HTR-8/SVneo (cell line): ENCODE measurements around the gene EP300.
"Not testable (repeated sequence)": the region's sequence is repeated elsewhere in the genome, so short reads cannot be mapped to it uniquely, and the experiment has no call there.

Experiments used
- DNase-seq: peaks from one replicate; pipeline ENCODE4 v3.0.0; 2011; ENCODE audit warnings: low spot score, mixed read lengths; ENCODE audit not compliant: insufficient read length
- FAIRE-seq: peaks from 2 replicates; lab custom pipeline; 2011; peaks lifted over from hg19 to GRCh38; lab: Jason Lieb, UNC

The EP300 gene

DNA sequence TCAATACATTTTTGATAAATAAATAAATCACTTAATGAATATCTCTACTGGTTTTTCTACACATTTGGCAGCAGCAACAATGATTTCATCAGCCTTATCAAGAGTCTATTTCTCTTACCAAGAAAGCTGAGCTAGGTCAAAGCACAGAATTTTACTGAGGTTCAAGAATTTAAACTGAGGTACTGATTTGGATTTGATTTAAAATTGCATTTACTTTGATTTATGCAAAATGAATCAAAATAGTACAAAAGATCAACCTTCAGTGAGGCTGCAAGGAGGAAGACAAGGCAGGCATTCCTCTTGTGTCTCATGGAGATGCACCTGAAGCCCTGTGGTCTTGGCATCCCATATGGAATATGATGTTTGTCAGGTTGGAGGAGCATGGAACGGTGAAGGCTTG lies 15.5 kb upstream of the EP300 start:
- FAIRE-seq = no peak
- no peak for DNase-seq

DNA sequence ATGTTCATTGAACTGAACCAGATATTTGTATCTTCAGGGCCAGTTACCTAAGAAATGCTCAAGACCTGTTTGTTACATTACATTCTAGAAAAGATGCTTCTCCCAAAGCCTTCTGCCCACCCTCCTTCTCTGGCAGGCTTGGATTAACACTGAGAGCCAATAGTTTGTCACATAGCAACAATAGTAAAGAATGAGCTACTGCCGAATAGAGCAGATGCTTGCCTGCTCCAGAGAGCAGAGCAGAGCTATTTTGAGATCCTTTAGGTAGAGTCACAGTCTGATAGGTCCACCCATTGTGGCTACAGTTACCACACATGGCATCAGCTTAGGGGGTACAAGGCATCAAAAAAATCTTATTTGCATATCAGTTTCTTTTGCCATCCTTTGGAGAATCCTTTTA lies 13.5 kb upstream of the EP300 start:
- no peak for DNase-seq
- no peak for FAIRE-seq

DNA sequence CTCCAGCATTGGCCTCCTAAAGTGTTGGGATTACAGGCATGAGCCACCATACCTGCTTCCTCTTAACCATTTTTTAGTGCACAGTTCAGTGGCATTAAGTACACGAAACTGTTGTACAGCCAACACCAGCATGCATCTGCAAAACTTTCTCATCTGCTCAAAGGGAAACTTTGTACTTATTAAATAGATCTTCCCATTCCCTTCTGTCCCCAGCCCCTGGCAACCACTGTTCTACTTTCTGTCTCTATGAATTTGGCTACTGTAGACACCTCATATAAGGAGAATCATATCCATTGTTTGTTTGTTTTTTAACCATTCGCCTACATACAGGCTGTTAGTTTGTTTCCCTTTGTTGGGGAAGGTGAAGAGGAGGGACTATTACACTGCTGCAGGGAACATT lies 6.5 kb upstream of the EP300 start:
- DNase-seq (no peak), FAIRE-seq (no peak)

DNA sequence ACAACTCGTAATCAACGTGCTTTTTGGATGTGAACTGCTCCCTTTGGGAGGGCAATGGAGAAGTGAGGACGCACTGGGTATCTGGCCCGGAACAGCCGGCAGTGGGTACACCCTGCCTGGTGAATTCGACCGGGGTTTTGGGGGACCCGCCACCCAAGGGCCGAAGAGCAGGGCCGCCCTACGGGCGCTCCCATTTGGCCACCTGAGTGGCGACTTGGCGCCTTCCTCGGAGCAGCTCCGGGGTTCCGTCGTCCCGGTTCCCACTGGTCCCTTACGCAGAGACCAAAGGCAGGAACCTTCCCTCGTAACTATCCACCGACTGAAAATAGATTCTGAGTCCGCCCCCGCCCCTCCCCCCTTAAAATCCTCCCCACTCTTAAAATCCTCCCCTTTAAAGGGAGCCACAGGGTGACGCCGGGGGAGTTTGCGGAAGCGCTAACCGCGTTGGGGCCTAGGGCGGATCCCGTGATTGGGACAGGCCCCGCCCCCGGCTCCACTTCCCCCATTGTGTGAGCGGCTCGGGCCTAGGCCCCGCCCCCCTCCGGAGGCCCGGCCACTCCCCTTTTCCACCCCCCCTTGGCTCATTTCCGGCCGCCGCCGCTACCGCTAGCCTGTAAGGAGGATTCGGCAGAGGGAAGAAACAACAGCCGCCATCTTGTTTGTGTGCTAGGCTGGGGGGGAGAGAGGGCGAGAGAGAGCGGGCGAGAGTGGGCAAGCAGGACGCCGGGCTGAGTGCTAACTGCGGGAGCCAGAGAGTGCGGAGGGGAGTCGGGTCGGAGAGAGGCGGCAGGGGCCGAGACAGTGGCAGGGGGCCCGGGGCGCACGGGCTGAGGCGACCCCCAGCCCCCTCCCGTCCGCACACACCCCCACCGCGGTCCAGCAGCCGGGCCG lies 1.0 kb upstream of the EP300 start:
- FAIRE-seq (peak; percentile 40), DNase-seq (peak; percentile 91)

DNA sequence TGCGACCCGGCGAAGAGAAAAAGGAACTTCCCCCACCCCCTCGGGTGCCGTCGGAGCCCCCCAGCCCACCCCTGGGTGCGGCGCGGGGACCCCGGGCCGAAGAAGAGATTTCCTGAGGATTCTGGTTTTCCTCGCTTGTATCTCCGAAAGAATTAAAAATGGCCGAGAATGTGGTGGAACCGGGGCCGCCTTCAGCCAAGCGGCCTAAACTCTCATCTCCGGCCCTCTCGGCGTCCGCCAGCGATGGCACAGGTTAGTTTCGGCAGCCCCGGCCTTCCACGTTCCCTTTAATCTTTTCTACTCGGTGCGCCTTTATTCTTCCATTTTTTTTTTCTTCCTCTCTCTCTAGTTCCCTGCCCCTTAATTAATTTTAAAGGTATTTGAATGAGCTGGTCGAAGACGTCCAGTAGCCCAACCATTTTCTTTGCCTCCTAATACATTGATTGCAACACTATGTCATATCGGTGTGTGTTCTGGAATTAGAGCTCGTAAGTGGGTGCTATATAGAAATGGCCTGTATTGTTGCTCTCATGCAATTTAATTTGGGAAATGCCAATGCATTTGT lies 537 bp downstream of the EP300 start:
- FAIRE-seq (no peak), DNase-seq (no peak)

DNA sequence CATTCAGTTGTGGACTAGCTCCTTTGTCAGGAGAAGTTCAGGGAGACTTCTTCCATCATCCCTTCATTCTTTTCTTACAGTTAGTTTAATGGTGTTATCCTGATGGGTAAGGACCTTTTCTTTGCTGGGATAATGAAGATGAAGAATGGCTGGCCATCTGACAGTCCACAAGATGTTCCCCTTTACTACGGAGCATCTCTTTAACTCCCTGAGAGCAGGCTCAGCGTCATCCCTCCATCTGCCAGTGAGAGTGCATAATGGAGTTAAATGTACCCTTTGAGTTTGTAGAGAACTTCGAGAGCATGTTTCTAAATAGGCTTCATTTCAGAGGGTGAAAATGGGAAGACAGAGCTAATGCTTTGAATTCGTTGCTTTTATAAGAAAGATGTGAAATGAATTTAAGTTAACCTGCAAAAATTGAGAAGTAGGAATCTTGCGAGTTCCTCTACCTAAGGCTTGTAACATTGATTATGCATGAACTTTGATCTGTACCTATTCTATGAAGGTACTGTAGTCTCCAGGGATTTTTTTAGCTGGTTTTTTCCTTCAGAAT lies 1.7 kb downstream of the EP300 start:
- DNase-seq (peak; percentile 20), FAIRE-seq (peak; percentile 48)

DNA sequence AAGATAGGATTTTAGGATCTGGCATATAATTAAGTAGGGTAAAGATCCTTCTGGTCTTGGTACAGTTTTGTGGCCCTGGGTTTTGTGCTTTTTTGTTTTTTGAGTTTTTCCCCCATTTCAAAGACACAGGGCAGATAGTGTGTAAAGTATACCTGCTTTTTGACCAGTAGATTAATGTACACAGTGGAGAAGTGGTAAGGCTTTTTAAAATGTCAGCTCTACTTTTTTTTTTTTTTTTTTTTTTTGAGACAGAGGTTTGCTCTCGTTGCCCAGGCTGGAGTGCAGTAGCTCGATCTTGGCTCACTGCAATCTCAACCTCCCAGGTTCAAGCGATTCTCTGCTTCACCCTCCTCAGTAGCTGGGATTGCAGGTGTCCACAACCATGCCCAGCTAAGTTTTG lies 4.0 kb downstream of the EP300 start:
- DNase-seq (no peak), FAIRE-seq (no peak)

DNA sequence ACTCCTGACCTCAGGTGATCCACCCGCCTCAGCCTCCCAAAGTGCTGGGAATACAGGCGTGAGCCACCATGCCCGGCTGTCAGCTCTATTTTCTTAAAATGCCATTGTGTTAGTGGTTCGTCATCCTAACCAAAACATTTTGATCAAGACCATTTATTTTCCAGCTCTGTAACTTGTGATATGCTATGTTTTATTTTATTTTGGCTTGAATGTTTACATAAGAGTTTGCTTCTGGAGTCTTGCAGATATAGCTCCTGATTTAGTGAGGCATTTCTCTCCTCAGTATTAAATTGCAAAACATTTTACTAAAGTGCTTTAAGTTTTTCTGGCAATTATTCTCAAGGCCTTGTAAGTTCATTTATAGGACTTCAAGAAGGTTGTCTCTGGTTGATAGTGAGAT lies 4.4 kb downstream of the EP300 start:
- DNase-seq (no peak), FAIRE-seq (no peak)

DNA sequence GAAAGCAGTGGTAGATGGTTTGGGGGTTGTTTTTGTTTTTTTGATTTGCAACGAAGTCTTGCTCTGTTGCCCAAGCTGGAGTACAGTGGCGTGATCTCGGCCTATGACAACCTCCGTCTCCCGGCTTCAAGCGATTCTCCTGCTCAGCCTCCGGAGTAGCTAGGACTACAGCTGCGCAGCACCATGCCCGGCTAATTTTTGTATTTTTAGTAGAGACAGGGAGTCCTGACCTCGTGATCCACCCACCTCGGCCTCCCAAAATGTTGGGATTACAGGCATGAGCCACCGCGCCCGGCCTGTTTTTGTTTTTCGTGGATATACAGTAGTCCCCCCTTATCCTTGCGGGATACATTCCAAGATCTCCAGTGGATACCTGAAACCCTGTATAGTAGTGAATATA lies 6.6 kb downstream of the EP300 start:
- no peak for DNase-seq
- no peak for FAIRE-seq

DNA sequence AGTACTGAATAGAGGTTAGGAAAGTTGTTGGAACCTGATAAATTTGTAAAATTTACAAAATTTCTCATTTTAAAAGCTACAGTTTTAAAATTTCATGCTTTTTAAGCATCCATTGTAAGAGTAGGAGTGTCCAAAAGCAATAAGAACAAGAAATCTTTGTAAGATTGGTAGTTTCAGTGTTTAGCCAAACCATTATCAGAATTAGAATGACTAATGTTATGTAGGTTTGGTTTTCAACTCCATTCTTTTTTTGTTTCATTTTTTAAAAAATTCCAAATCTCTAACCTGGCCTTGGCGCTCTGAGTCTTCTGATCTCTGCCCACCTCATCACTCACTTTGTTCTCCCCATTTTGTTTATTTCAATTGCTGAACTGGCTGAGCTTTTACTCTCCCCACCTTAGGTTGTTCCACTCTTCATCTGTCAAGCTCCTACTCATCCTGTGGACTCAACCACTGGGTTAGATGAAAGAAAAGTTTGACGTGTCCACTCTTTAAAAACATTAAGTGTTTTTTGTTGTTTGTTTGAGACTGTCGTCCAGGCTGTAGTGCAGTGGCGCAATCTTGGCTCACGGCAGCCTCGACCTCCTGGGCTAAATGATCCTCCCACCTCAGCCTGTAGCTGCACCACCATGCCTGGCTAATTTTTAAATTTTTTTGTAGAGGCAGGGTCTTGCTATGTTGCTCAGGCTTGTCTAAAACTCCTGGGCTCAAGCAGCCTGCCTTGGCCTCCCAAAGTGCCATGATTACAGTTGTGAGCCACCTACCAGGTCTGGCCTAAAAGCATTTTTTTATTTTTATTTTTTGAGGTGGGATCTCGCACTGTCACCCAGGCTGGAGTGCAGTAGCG lies 14.0 kb downstream of the EP300 start:
- no peak for DNase-seq
- no peak for FAIRE-seq

DNA sequence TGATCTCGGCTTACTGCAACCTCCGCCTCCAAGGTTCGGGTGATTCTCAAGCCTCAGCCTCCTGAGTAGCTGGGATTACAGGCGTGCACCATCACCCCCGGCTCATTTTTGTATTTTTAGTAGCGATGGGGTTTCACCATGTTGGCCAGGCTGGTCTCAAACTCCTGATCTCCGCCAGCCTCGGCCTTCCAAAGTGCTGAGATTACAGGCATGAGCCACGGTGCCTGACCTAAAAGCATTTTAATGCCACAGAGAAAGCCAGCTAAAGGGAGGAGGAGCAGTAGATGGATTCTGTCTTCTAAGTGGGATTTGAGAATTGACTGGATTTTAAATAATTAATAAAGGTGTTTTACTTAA lies 14.6 kb downstream of the EP300 start:
- not testable (repeated sequence) for FAIRE-seq, DNase-seq

DNA sequence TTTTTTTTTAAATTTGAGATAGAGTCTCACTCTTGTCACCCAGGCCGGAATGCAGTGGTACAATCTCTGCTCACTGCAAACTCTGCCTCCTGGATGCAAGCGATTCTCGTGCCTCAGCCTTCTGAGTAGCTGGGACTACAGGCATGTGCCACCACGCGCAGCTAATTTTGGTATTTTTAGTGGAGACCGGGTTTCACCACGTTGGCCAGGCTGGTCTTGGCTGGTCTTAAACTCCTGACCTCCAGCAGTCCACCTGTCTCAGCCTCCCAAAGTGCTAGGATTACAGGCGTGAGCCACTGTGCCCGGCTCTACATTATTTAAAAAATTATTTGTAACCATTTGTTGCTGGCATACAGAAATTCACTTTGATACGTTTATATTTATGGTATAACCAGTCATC lies 18.6 kb downstream of the EP300 start:
- FAIRE-seq = no peak

DNA sequence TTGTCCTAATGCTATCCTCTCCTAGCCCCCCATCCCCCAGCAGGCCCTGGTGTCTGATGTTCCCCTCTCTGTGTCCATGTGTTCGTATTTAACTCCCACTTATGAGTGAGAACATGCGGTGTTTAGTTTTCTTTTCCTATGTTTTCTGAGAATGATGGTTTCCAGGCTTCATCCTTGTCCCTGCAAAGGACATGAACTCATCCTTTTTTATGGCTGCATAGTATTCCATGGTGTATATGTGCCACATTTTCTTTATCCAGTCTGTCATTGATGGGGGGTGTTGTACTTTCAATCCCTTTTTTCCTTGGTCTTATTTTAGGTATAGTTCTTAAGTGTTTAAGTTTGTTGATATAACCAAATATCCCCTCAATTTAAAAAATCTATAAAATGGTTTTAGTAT lies 23.9 kb downstream of the EP300 start:
- FAIRE-seq (no peak), DNase-seq (no peak)

More for the DNA sequence above, 18.6 kb downstream of the EP300 start:
- DNase-seq = no peak

DNA sequence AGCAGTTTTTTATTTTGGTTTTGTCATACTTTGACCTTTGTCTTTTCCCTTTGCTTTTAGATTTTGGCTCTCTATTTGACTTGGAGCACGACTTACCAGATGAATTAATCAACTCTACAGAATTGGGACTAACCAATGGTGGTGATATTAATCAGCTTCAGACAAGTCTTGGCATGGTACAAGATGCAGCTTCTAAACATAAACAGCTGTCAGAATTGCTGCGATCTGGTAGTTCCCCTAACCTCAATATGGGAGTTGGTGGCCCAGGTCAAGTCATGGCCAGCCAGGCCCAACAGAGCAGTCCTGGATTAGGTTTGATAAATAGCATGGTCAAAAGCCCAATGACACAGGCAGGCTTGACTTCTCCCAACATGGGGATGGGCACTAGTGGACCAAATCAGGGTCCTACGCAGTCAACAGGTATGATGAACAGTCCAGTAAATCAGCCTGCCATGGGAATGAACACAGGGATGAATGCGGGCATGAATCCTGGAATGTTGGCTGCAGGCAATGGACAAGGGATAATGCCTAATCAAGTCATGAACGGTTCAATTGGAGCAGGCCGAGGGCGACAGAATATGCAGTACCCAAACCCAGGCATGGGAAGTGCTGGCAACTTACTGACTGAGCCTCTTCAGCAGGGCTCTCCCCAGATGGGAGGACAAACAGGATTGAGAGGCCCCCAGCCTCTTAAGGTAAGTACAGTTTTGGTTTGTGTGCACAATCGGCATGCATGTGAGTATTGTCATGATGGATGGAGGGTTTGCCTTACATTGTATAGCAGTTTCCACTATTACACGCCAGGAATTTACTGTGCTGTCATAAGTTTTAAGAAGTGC lies 25.0 kb downstream of the EP300 start:
- DNase-seq (no peak), FAIRE-seq (no peak)

DNA sequence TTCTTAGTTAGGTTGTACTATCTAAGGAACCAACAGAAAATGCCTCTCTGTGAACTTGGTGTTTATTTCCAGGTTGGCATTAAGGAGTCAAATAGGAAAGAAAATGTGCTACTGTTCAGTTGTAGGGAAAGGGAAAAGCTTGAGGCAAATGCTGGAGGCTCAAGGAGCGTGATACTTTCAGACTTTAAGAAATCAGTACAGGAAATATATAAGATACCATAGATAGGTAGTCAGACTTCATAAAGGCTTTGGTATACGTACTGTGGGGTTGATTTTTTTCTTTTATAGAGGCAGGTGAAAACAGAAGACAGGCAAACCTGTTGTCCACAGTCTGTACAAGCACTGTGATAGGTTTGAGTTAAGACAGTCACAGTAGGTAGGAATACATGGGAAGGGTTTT lies 30.8 kb downstream of the EP300 start:
- no peak for DNase-seq

DNA sequence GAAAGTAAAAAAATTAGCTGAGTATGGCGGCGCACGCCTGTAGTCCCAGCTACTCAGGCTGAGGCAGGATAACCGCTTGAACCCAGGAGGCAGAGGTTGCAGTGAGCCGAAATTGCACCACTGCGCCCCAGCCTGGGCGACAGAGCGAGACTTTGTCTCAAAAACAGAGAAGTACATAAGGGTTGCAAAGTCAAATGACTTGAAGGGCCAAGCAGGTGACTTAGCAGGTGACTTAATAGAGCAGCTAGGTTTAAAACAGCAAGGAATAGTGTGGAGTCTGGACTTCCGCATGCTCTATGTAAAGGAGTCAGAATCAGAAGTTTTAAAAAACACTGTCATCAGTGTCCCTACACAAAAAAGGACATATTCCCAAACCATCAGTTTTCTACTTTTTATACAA lies 31.7 kb downstream of the EP300 start:
- DNase-seq (no peak), FAIRE-seq (no peak)

More for the DNA sequence above, 30.8 kb downstream of the EP300 start:
- no peak for FAIRE-seq

DNA sequence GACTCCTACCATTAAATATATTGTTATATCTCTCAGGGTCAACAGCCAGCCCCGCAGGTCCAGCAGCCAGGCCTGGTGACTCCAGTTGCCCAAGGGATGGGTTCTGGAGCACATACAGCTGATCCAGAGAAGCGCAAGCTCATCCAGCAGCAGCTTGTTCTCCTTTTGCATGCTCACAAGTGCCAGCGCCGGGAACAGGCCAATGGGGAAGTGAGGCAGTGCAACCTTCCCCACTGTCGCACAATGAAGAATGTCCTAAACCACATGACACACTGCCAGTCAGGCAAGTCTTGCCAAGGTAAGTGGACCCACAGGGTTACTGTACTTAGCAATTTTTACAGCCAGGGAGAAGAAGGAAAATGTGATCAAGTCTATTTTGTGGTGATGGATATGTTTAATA lies 35.1 kb downstream of the EP300 start:
- FAIRE-seq = no peak

DNA sequence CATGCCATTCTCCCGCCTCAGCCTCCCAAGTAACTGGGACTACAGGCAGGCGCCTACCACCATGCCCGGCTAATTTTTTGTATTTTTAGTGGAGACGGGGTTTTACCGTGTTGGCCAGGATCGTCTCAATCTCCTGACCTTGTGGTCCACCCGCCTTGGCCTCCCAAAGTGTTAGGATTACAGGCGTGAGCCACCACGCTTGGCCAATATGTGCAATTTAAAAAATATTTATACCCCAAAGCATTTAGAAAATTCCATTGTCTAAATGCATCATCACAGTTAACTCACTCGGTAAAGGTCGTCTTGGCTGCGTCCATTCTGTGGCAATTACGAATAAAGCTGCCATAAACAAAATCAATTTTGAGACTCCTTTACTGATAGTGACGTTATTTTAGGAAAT lies 36.2 kb downstream of the EP300 start:
- no peak for DNase-seq
- FAIRE-seq = no peak

More for the DNA sequence above, 35.1 kb downstream of the EP300 start:
- DNase-seq = no peak

DNA sequence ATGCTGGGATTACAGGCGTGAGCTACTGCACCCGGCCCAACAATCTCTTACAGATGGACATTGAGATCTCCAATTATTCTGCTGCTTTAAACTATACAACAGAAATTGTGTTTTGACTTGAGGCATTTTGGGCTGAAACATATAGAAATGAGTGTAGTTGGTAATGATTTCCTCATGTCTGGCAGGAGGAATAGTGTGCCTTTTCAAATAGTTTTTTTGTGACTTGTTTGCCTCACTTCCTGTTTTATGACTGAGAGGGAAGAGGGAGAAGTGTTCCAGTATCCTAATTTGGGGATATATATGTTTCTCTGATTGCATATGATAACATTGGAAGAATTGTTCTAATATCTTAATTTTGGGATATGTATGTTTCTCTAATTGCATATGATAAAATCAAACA lies 40.2 kb downstream of the EP300 start:
- DNase-seq (no peak), FAIRE-seq (no peak)
